GM23248 (cell line): ENCODE results near the gene COL11A1. TPM values are rescaled to one million over a fixed set of nuclear protein-coding genes. Genes with fewer than 3 reads are reported as not detected.

Experiments
- DNase-seq: peaks from one replicate; pipeline ENCODE4 v3.0.0-alpha.2; 2015
- H2AFZ ChIP-seq: fragments of 200-600 bp; sonication (generic); 2 replicates; pipeline ENCODE4 v1.6.1; 2016; ENCODE audit warnings: antibody characterized with exemption
- H3F3A ChIP-seq: fragments of 200-600 bp; sonication (generic); 2 replicates; pipeline ENCODE4 v1.6.1; 2016; ENCODE audit warnings: mild to moderate bottlenecking, antibody characterized with exemption, mixed run types; ENCODE audit not compliant: insufficient read depth
- H3K27ac ChIP-seq: fragments of 200-600 bp; sonication (generic); 2 replicates; pipeline ENCODE4 v1.5.1; 2016; ENCODE audit warnings: mild to moderate bottlenecking
- H3K27me3 ChIP-seq: fragments of 200-600 bp; sonication (generic); replicated peaks from 2 replicates; pipeline ENCODE4 v1.6.1; 2016; ENCODE audit warnings: mild to moderate bottlenecking; ENCODE audit not compliant: insufficient read depth
- H3K36me3 ChIP-seq: fragments of 200-600 bp; sonication (generic); 2 replicates; pipeline ENCODE4 v1.6.1; 2016; ENCODE audit warnings: low read depth, mild to moderate bottlenecking
- H3K4me1 ChIP-seq: fragments of 200-600 bp; sonication (generic); 2 replicates; pipeline ENCODE4 v1.6.1; 2016; ENCODE audit warnings: mild to moderate bottlenecking; ENCODE audit not compliant: insufficient read depth
- H3K4me2 ChIP-seq: fragments of 200-600 bp; sonication (generic); one replicate; pipeline ENCODE4 v1.6.1; 2016; ENCODE audit warnings: mild to moderate bottlenecking; ENCODE audit not compliant: unreplicated experiment
- H3K4me3 ChIP-seq: fragments of 200-600 bp; sonication (generic); 2 replicates; pipeline ENCODE4 v1.5.1; 2016; ENCODE audit warnings: mild to moderate bottlenecking
- H3K79me2 ChIP-seq: fragments of 200-600 bp; sonication (generic); 2 replicates; pipeline ENCODE4 v1.6.1; 2016; ENCODE audit warnings: mild to moderate bottlenecking; ENCODE audit not compliant: insufficient read depth
- H3K9ac ChIP-seq: fragments of 200-600 bp; sonication (generic); 2 replicates; pipeline ENCODE4 v1.6.1; 2016; ENCODE audit warnings: mild to moderate bottlenecking
- H3K9me2 ChIP-seq: fragments of 200-600 bp; sonication (generic); 2 replicates; pipeline ENCODE4 v1.6.1; 2016; ENCODE audit warnings: mixed run types, mild to moderate bottlenecking, moderate library complexity; ENCODE audit not compliant: insufficient read depth
- H3K9me3 ChIP-seq: fragments of 200-600 bp; sonication (generic); one replicate; pipeline ENCODE4 v1.6.1; 2017; ENCODE audit warnings: low read depth
- H4K20me1 ChIP-seq: fragments of 200-600 bp; sonication (generic); 2 replicates; pipeline ENCODE4 v1.6.0; 2016; ENCODE audit not compliant: insufficient read depth
- EZH2 ChIP-seq: fragments of 200-600 bp; sonication (generic); IDR thresholded peaks from 2 replicates; pipeline ENCODE4 v1.6.1; 2018; ENCODE audit warnings: antibody characterized with exemption, mild to moderate bottlenecking; ENCODE audit not compliant: insufficient read depth, poor library complexity, severe bottlenecking
- EZH2phosphoT487 ChIP-seq: fragments of 200-600 bp; sonication (generic); IDR thresholded peaks from 2 replicates; pipeline ENCODE4 v1.6.1; 2018; ENCODE audit warnings: antibody characterized with exemption, moderate library complexity, mild to moderate bottlenecking, low read depth; ENCODE audit not compliant: insufficient read depth
- WGBS, 2 experiments: methylation state at CpG; one replicate each; pipeline ENCODE4 v1.1.6; 2015 to 2017; ENCODE audit warnings: low lambda C conversion rate in 2 of 2, low coverage in 1 of 2; ENCODE audit errors: missing lambda C conversion rate in 2 of 2; 5-methylcytosine and 5-hydroxymethylcytosine counted together
- in situ Hi-C: fragments of 300-500 bp; cut with MboI; formaldehyde crosslinking; loops from 2 replicates; pipeline ENCODE4 v1.15.0; 2020
- polyA plus RNA-seq: library from polyadenylated mRNA; unstranded; fragments of >200 nt; fragmentation: Nextera tagmentation; extraction: Ambion mirVana; gene quantifications from 2 replicates; pipeline ENCODE4 v1.2.1, GENCODE V29; 2016
- total RNA-seq: library from RNA; depleted of rRNA; stranded (reverse); fragments of >200 nt; shearing (Covaris generic); gene quantifications from 2 replicates; pipeline ENCODE4 v1.2.3, GENCODE V29; 2014

COL11A1 gene
- total and polyA plus RNA-seq, 2 experiments from 2014 or later = 7.1 to 10.2 TPM

DNA sequence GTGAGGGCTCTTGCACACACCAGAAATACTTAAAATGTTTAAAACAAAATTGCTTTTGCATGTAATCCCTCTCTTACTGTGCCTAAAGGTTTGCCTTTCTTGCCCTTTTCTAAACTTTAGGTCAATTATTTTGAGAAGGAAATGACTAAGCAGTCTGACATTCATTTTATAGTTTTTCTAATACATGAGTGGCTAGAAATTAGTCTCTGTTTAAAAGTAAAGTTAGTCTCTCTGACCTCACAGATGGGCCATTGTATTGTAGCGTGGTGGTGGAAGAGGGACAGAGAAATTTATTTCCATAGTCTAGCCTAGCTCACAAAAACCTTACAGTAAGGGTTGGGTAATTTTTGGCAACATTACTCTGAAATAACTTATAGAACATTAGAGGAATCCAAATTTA, 3.6 kb upstream of the COL11A1 start:
- no peaks in the 10 kb centered on the region for H4K20me1 ChIP-seq
- H3K79me2 ChIP-seq = no peaks in the 10 kb centered on the region
- DNase-seq = no peak
- no peak overlapping the region for H2AFZ ChIP-seq
- peaks cover 14% of the 10 kb centered on the region; the same call in 1 of the 2 replicates for H3K4me1 ChIP-seq
- H3K27me3 ChIP-seq = 0 out of 2 replicates have a peak, but pooled peaks cover 12% of the 10 kb centered on the region
- H3K36me3 ChIP-seq = no peaks in the 10 kb centered on the region
- WGBS, 2 experiments = 70 to 78% methylated on average over 1 of the region's 1 CpG
- no peak overlapping the region for H3K9ac ChIP-seq
- H3K9me2 ChIP-seq = no peaks in the 10 kb centered on the region
- in situ Hi-C loops = loop anchor here (25.0 kb wide), 1 partner anchor 350 kb away; no protein-coding TSS in a partner anchor
- H3K4me3 ChIP-seq = no peak overlapping the region
- H3K4me2 ChIP-seq = no peak overlapping the region
- H3F3A ChIP-seq = no peaks in the 10 kb centered on the region
- no peak overlapping the region for H3K27ac ChIP-seq
- no peaks in the 10 kb centered on the region for H3K9me3 ChIP-seq
- TF ChIP-seq EZH2phosphoT487 (no peak), EZH2 (no peak)

DNA sequence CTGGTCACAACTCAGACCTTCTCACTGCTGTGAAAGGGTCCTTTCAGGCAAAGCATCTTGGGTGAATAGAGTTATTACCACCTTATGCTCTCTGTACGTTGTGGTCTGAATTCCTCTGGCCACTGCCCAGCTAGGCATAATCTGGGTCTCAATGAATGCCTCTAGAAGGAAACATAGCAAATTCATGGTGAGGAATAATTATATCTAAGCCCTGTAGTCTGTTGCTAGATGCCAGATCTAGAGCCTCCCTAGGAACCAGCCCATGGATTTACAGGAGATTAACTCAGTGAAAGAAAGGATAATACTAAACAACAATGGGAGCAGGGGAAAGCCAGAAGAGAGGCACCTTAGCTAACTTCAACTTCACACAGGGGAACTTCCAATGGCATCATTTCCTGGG, 2.4 kb upstream of the COL11A1 start:
- Histone ChIP-seq H4K20me1 (no peaks in the 10 kb centered on the region), H3K27me3 (0 out of 2 replicates have a peak, but pooled peaks cover 12% of the 10 kb centered on the region), H3K36me3 (no peaks in the 10 kb centered on the region), H3K9me2 (no peaks in the 10 kb centered on the region), H3K79me2 (no peaks in the 10 kb centered on the region), H3K9me3 (no peaks in the 10 kb centered on the region), H3K4me2 (no peak overlapping the region), H3F3A (no peaks in the 10 kb centered on the region), H3K9ac (no peak overlapping the region), H3K4me3 (no peak overlapping the region), H2AFZ (no peak overlapping the region), H3K27ac (no peak overlapping the region), H3K4me1 (peaks cover 14% of the 10 kb centered on the region; the same call in 1 of the 2 replicates)
- WGBS, 2 experiments = 0% methylated on average over 1 of the region's 1 CpG
- in situ Hi-C loops = loop anchor here (25.0 kb wide), 1 partner anchor 352 kb away; no protein-coding TSS in a partner anchor
- no peak for TF ChIP-seq EZH2
- no peak for TF ChIP-seq EZH2phosphoT487
- no peak for DNase-seq

GRCh38 chr1:103109311-103109920, 1.1 kb upstream of the COL11A1 start:
- H4K20me1 ChIP-seq = no peaks in the 10 kb centered on the region
- H3F3A ChIP-seq = no peaks in the 10 kb centered on the region
- peaks cover 14% of the 10 kb centered on the region; the same call in 1 of the 2 replicates for H3K4me1 ChIP-seq
- H3K27ac ChIP-seq = no peak overlapping the region
- H3K9me3 ChIP-seq = no peaks in the 10 kb centered on the region
- no peak overlapping the region for H3K4me3 ChIP-seq
- no peak for DNase-seq
- no peaks in the 10 kb centered on the region for H3K36me3 ChIP-seq
- in situ Hi-C loops = loop anchor here (25.0 kb wide), 1 partner anchor 353 kb away; no protein-coding TSS in a partner anchor
- no peak overlapping the region for H3K9ac ChIP-seq
- H2AFZ ChIP-seq = 0 out of 2 replicates have a peak overlapping the region, but pooled peaks have one; percentile 49
- TF ChIP-seq EZH2phosphoT487 = no peak
- TF ChIP-seq EZH2 = no peak
- H3K27me3 ChIP-seq = 0 out of 2 replicates have a peak, but pooled peaks cover 12% of the 10 kb centered on the region
- H3K79me2 ChIP-seq = no peaks in the 10 kb centered on the region
- H3K4me2 ChIP-seq = no peak overlapping the region
- no peaks in the 10 kb centered on the region for H3K9me2 ChIP-seq
- 64% methylated on average over 6 of the region's 6 CpGs for WGBS, 2 experiments

DNA sequence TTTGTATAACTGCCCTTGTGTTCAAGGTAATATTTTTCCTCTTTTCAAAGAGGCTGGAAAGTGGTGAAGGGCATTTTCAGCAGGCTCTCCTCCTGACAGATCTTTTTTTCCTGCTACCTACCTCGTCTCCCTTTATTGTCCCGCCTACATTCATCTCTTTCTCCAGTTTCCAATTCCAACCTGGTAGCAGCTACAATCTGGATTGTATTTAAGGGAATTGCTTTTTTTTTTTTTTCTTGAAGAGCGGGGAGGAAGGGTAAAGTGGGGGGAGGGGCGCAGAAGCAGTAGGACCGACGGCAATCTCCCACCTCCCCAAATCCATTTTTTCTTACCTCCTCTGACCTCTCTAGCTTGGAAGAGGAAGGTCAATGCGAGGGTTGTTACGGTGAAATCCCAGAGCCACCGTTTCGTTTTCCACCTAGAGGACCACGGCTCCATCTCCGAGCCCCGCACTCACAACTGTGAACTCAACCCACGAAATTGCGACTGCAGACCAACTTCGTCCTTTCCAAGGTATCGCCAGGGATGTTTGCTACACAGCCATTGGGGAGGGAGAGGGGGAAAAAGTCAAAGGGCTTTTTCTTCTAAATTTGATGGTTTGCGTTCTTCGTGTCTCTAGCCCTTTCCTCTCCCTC, 464 bp downstream of the COL11A1 start:
- Histone ChIP-seq H3K4me1 (peaks cover 9% of the 10 kb centered on the region; the same call in 1 of the 2 replicates), H3K9ac (no peak overlapping the region), H3K79me2 (no peaks in the 10 kb centered on the region), H2AFZ (peak overlapping the region; percentile 49), H3K9me3 (no peaks in the 10 kb centered on the region), H3K27me3 (0 out of 2 replicates have a peak, but pooled peaks cover 12% of the 10 kb centered on the region), H3F3A (no peaks in the 10 kb centered on the region), H3K9me2 (no peaks in the 10 kb centered on the region), H3K27ac (no peak overlapping the region), H4K20me1 (no peaks in the 10 kb centered on the region), H3K4me3 (peak overlapping the region; percentile 70), H3K36me3 (no peaks in the 10 kb centered on the region), H3K4me2 (peak overlapping the region; percentile 48)
- 3 to 4% methylated on average over 18 to 19 of the region's 19 CpGs for WGBS, 2 experiments
- no peak for DNase-seq
- no peak for TF ChIP-seq EZH2phosphoT487
- TF ChIP-seq EZH2 = no peak
- in situ Hi-C loops = loop anchor here (25.0 kb wide), 1 partner anchor 354 kb away; no protein-coding TSS in a partner anchor
